Activated T-cell treated with anti-CD3 and anti-CD28 coated beads for 24 hours (primary cell): ENCODE measurements around the gene GALNT10.
"Not testable (repeated sequence)": the region's sequence is repeated elsewhere in the genome, so short reads cannot be mapped to it uniquely, and the experiment has no call there.

Experiments
- DNase-seq: peaks from one replicate; pipeline ENCODE4 v3.0.0-alpha.2; 2020; ENCODE audit warnings: low read depth

GALNT10 gene

DNA sequence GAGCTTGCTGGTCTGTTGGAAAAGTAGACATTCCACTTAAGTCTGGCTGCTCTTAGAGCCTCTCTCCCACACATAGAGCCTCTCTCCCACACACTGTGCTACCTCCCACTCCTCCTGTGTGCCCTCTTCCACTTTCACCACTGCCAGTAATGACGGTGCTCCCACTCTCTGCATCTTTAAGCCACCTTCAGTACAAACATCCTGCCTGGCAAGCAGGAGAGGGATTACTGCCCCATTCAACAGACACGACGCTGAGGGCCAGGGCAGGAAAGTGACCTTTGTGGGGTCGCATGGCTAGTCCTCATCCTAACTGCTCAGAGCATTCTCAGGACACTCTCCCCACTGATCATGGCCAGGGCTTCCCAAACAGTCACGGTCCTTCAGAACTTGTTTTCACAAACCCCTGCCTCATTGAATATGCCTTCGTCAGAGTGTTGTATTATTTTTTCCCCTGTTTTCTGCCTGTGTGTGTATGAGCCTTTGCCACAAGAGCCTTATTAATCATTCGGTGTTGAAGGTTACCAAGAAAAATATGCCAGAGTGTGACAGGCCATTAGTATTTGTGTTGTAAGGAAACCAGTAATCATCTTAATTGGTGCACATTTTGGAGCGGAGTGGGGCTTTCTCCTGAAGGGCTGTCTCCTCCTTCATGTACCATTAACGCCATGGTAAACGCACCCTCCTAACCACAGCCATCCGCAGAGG lies 168.1 kb downstream of the GALNT10 start:
- DNase-seq: no peak

DNA sequence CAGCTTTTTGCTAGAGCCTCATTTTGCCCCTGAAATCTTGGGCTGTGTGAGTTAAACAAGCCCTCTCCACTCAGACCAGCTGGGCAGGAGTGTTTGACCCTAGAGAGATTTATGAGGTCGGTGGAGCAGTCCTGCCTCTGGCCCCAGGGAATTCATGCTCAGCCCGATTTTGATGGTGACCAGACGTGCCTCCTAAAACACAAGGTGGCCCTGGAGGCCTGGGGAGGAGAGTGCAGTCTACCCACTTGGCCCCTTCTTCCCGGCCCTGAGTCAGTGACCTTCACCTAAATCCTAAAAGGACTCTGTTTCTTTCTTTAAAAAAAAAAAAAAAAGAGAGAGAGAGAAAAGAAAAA lies 168.7 kb downstream of the GALNT10 start:
- DNase-seq: no peak

DNA sequence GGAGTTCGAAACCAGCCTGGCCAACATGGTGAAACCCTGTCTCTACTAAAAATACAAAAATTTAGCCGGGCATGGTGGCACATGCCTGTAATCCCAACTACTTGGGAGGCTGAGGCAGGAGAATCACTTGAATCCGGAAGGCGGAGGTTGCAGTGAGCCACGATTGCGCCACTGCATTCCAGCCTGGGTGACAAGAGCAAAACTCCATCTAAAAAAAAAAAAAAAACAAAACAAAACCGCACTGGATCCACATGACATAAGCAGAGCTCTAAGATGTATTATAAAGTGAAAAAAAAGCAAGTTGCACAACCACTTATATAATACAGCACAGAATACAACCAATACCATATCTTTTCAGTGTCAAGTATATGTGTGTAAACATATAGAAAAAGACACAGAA lies 169.7 kb downstream of the GALNT10 start:
- DNase-seq: not testable (repeated sequence)

DNA sequence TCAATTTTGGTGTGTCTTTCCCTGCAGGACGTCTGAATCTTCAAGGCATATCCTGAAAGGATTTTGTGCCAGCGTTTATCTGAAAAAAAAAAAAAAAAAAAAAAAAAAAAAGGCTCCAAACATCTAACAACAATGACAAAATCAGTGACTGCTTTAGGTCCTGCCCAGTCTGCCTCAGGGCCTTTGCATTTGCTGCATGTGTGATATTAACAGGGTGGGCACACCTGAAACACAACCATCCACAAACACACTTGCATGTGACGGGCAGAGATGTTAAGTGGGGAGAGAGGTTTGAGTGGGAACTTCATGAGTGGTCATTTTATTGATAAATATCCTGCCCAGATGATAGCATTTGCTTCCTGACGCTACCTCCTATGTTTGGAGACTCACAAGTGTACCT lies 172.9 kb downstream of the GALNT10 start:
- no peak for DNase-seq

DNA sequence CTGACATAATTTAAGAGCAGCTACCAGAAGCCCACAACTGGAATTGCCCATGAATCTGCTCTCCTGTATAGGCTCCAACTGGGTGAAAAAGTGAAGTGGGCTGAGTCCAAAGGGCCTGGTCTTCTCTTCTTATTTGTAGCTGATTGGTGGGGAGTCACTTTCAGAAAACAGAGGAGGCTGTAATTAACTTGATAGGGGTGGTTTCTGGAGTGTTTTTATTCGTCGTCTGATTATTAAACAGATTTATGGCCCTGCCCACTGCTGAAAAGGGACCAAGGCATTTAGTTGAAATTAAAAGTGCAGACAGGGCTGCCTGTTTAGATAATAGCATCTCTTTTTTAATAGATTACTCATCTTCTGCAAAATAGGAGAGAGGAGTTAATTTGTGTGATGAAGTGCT lies 174.2 kb downstream of the GALNT10 start:
- DNase-seq: no peak

DNA sequence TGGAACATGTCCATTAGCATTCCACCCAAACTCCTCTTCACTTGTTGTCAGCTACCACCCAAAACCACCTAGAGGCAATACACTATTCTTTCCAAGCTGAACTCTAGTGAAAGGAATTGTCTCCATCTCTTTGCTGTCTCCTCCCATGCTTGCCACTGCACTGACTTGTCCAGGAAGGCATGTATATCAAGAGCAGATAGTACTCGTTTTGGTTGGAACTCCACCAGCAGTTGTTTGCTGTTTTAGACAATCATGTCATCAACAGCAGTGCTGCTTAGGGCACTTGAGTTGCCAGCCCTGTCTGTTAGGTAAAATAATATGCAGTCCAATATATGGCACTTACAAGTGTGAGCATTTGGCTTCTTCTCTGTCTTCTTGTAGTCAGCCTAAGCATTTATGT lies 175.3 kb downstream of the GALNT10 start:
- DNase-seq: no peak

DNA sequence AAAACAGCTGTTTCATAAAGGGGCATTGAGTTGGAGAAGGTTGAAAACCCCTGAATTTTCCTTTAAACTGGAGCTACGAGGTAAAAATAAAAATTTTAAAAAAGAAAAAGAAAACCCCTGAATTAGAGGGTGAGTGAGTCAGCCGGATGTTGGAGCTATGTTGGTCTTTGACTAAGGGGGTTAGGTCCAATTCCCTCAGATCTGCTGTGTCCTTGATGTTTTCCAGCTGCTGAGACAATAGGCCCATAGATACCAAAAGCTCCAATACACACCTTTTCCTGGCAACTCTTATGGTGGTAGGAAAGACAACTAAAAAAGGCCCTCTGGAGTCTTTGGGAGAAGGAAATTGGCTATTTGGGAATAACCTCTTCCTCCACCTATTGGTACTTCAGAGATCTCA lies 175.8 kb downstream of the GALNT10 start:
- no peak for DNase-seq

DNA sequence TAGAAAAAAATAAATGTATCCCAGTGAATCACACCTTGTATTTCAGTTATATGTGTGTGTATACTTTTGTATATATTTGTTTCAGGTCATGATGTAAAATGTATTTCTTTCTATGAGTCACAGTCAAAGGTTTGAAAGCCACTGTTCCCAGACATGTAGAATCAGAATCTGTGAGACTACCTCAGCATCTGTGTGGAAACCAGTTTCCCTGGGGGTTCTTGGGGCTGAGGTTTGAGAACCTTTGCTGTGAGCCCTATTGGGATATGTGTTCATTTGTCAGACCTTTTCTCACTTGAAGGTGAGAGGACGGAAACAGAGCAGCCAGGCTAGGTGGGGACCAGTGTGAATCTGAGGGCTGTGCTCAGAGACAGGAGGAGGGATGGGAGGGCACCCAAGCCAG lies 176.6 kb downstream of the GALNT10 start:
- no peak for DNase-seq

DNA sequence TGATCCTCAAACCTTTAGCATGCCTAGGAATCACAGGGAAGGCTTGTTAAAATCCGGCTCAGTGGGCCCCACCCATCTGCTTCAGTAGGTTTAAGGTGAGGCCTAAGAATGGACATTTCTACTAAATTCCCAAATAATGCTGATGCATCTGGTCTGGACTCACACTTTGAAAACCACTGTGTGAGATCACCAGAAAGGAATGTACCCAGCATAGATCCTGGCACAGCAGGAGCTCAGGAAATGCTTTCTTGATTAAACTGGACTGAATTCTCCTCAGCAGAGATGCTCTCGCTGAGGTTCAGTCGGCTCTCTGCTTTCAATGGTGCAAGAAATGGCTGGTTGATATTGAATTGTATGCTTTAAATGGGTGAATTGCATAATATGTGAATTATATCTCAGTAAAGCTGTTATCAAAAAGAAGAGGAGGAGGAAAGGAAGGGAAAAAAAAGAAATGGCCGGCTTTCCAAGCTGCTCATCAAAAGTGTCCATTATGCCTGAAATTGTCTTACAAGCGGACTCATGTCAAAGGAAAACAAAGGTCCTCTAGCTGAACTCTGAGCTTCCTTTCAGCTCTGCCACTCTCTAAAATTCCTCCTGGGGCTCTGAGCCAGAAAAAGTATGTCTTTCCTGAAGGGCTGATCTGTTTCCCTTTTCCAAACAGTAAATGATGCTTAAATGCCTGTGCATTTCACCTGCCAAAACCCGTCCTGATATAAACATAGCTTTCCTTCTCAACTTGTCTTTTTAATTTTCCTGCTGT lies 177.7 kb downstream of the GALNT10 start:
- DNase-seq: no peak

DNA sequence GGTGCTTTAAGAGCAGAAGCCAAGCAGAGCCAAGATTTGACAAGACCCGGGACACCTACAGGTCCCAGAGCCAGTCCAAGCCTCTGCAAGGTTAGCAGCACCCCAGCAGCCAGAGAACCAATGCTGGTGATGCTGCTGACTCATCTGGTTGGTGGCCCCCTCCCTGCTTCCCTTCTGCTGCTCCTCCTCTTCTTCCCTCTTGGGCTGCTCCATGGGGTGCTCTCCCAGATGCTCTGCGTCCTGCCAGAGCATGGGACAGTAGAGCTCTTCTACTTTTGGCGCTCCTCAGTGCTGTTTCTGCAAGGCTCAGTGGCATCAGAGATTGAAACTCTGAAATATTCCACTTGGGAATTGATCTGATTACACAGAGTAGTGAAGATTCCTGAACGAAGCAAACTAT lies 179.1 kb downstream of the GALNT10 start:
- no peak for DNase-seq

DNA sequence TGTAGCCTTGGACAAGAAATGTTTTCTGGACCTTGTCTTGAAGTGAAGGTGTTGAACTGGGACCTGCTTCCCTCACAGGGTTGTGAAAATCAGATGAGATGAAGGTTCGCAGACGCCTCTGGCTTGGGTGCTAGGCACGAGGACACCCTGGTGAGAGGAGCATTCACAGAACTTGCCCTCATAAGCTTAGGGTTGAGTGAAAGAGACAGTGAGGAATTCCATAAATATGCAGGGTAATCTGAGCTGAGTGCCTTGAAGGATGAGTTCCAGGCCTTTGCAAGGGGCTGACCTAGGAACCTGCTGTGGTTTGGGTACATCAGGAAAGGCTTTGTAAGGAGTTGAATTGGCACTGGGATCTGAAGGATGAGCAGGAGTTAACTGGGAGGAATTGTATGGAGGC lies 179.6 kb downstream of the GALNT10 start:
- no peak for DNase-seq

DNA sequence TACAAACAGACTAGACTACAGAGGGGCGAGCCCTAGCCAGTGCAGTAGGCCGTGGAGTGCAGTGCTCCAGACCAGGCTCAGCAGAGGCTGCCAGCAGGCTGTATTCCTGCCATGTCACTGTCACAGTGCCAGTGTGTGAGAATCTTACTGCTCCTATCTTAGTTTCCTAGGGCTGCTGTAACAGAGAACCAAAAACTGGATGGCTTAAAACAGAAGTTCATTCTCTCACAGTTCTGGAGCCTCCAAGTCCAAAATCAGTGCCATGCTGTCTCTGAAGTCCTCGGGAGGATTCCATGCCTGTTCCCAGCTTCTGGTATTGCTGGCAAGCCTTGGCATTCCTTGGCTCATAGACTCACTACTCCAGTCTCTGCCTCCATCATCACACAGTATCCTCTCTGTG lies 180.3 kb downstream of the GALNT10 start:
- DNase-seq: no peak

DNA sequence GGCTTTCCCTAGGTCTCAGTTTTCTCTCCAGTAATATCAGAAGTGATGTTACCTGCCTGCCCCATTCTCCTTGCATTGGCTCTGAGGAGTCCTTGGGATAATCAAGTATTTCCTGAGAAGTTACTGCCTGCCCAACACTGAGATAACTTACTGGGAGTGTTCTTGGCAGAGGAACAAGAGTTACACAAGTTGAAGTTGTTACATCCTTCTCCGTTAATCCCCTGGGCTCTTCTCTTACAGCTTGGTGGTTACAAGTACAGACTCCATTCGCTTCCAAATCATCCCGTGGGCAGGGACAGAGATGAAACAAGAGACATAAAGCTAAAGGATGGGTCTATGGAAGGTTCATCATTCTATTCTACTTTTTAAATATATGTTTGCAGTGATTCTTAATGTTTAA lies 181.2 kb downstream of the GALNT10 start:
- no peak for DNase-seq

DNA sequence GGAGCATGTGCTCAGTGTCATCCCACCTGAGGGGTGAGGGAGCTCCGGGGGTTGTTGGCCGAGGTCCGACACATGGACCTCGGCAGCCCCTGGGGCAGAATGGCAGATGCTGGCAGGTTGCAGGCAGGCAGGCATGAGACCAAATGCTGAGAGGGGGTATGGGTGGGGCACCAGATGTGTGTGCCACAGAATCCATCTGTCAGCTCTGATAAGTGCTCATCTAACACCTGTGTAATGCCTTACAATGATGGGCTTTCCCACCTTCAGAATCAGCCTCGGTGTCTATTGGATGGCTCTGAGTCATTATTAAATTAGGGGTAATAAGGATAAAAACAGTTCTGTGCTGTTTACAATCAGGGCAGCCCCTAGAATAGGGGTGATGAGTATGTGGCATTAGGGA lies 182.1 kb downstream of the GALNT10 start:
- no peak for DNase-seq

DNA sequence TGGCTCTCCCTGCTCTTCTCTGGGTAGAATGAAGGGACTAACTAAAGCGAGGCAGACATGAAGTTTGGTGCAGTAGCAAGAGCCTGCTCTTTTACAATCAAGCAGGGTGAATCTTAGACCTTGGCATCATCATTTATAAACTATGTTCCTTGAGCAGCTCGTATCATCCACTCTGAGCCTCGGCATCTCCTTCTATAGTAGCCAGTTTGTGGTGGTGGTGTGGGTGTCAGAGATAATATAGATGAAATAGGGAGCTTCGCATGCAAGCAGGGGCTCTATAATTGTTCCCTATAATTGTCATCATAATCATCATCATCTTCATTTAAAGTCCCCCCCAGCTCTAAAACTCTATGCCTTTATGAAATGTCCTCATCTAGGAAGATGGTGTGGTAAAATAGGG lies 182.8 kb downstream of the GALNT10 start:
- DNase-seq: no peak

DNA sequence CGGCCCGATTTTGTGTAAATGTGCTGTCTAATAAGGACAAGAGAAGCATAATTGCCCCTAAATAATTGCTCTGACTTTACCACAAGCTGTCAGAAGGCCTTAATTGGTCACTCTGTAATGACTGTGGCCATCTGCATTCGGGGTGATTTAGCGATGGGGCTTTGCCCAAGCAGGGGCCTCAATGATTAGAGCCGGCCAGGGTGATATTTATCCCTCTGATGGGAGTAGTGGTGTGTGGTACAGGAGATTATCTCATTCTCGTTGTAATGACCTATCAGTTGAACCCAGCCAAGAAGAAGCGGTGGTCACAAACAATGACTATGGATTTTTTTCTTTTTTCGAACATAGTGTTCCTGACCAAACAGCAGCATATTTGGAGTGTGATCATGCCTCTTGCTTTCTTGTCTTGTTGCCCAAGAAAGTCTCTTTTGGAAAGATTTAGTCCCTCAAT lies 183.2 kb downstream of the GALNT10 start:
- no peak for DNase-seq

DNA sequence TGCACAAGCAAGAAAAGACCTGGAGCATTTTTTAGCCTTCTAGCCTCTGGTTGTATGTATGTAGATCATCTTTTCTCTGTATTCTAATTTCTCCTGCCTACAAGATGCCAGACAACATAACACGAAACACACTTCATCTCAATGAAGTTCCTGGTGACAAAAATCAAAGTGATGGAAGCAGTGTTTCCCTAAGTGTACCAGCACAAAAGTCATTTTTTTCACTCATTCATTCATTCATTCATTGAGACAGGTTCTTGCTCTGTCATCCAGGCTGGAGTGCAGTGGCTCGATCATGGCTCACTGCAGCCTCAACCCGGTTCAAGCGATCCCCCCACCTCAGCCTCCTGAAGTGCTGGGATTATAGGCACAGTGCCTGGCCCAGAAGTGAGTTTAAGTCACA lies 183.7 kb downstream of the GALNT10 start:
- no peak for DNase-seq

DNA sequence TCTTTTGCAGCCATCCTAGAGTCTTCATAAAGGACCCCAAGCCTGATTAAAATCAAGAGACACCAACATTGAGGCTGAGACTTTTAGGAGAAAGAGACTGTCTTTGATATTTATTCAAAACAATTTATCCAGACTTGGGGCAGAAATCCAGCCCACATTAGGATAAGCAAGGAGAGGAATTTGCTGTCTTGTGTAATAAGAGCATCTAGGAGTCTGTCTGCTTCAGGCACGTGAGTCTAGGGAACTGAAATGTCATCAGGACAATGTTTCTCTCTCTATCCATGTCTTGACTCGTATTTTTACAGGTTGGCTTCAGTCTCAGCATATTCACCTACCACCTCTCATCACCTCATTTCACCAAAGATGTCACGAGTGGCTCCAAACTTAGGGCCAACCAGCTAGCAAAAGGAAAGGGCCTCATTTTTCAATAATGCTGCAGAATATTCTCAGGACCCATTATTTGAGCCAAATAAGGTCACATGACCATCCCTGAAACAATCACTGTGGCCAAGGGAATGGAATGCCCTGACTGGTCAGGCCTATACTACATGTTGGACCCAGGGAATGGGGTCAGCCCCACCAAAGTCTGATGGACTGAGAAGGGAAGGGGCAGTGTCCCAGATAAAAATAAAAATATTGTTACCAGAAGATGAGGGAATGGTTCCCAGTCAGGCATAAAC lies 184.9 kb downstream of the GALNT10 start:
- no peak for DNase-seq

DNA sequence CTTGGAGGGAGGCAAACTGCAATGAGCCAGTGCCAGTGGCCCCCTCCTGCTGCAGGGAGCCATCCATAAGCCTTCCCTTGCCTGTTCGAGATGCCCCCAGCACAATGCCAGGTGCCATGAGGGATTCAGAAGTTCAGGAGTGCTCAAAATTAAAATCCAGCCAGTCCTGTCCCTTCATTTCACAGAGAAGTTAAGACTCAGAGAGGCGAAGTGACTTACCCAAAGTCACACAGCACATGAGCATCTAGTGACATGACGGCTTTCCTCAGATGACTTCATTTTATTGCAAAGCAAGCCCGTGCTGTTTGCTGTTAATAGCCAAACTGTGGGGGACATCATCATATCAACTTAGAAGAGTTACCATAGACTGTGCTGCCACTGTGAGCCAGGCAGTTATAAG lies 185.9 kb downstream of the GALNT10 start:
- no peak for DNase-seq

DNA sequence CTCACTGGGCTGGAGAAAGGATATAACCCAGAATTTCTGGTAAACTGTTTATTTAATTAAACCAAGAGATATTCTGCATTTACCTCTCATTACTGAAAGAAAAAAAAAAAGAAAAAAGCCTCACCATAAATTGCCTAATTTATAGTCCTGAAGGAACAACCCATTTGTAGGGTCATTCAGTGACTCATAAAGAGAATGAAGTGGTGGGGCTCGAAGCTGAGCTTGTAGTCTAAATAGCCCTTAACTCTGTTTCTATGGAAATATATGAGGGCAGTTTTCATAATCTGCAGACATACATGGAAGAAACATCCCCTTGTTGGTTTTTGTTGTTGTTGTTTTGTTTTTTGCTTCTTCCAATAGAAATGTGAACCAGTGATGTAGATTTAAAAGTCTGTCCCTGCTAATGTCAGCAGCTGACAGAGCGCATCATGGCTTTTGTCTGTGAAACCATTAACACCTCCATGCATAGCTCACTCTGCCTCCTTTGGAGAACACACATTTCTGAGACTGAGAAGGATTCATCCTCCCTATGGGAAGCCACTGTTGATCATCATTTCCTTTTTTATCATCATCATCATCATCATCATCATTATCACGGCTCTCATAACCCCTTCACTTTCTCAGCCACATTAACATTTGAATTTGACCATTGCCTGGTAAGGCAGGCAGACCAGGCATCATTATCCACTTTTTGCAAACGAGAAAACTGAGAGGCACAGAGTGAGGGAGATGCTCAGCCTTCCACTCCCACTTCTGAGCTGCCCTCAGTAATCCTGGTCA lies 187.4 kb downstream of the GALNT10 start:
- DNase-seq: no peak

DNA sequence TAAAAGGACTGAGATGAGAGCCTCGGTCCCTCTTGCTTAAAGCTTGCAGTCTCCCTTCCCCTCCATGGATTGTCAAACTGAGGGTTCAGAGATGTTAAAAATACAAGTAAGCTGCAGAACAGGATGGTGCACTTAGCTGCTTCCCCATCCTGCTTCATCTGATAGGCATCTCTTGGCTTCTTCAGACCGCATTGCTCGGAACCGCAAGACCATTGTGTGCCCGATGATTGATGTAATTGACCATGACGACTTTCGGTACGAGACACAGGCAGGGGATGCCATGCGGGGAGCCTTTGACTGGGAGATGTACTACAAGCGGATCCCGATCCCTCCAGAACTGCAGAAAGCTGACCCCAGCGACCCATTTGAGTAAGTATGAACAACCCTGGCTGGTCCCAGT lies 189.7 kb downstream of the GALNT10 start:
- DNase-seq: no peak

DNA sequence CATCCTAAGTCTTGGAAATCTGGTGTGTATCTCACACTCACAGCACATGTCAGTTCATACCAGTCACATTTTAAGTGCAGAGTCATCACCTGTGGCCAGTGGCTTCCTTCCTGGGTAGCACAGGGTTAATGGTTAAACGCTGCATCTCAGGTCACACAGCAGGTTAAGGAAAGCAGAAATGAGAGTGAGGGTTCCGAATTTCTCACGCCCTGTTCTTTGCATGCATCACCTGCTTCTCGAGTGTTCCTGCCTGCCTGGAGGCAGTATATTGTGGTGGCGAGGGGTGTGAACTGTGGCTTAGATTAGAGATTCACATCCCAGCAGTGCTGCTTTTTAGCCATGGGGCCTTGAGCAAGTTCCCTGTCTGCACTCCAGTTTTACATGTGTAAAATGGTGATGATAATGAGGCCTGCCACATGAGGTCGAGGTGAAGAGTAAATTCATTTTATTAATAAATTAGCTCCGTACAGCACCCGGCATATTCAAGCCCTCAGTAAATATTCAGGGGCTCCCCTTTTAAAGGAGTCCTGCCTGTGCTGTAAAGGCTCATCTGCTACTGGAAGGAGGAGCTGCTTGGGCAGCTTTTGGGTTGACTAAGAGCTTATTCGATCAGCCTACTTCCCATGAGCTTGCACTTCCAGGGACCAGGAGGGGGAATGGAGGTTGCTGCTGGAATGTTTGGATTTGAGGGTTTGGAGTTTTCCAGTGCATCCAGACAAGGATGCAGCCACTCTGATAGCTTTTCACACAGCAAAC lies 194.1 kb downstream of the GALNT10 start:
- no peak for DNase-seq
